K562 (cell line): ENCODE data around the gene SFRP2. TPM values are rescaled to one million over a fixed set of nuclear protein-coding genes. Genes with fewer than 3 reads are reported as not detected.

Experiments
- MAFK ChIP-seq: IDR thresholded peaks from 2 replicates; pipeline ENCODE4 v1.6.1; 2011; ENCODE audit warnings: low read length, improper control_type of control experiment
- RNF2 ChIP-seq: sonication (generic); IDR thresholded peaks from 2 replicates; pipeline ENCODE4 v1.6.1; 2016
- ZNF384 ChIP-seq: IDR thresholded peaks from 2 replicates; pipeline ENCODE4 v1.6.1; 2012; ENCODE audit warnings: low read depth, low read length, improper control_type of control experiment
- polyA plus RNA-seq, 8 experiments: library from polyadenylated mRNA; depleted of rRNA in 4 of 8; stranded (reverse) in 5 of 8; unstranded in 3 of 8; fragments of >200 nt; fragmentation: Nextera tagmentation in 2 of 8; fragmentation: Illumina TruSeq in 1 of 8; extraction: Ambion mirVana in 2 of 8; extraction: Trizol in 1 of 8; gene quantifications; 2 replicates each; pipeline versions ENCODE4 v1.2.1 to v1.2.3, GENCODE V29; 2011 to 2014; ENCODE audit warnings: inconsistent platforms in 1 of 8, missing spikeins in 1 of 8
- total RNA-seq, 7 experiments: library from RNA; depleted of rRNA in 6 of 7; stranded (reverse); fragments of >200 nt in 6 of 7; fragmentation: Illumina TruSeq in 2 of 7; extraction: Trizol in 2 of 7; gene quantifications; 2 replicates each; pipeline versions ENCODE4 v1.2.1 to v1.2.3, GENCODE V29; 2011 to 2021; ENCODE audit warnings: low replicate concordance in 1 of 7
- TF ChIP-seq, protein P1 (sequence below): sonication (generic); formaldehyde crosslinking; IDR thresholded peaks from 2 replicates; pipeline ENCODE4 v1.8.0; 2022; ENCODE audit warnings: mild to moderate bottlenecking, missing genetic modification reagents
- TF ChIP-seq, protein P2 (sequence below): fragments of 250-450 bp; sonication (Bioruptor Pico); IDR thresholded peaks from 2 replicates; pipeline ENCODE4 v1.4.0; 2020; ENCODE audit warnings: mild to moderate bottlenecking, moderate library complexity, borderline replicate concordance
- TF ChIP-seq, protein P3 (sequence below), 2 experiments: fragments of 450-650 bp in 1 of 2; sonication (generic) in 1 of 2; formaldehyde crosslinking in 1 of 2; IDR thresholded peaks in 1 of 2; conservative IDR thresholded peaks in 1 of 2; 2 replicates each; pipeline versions ENCODE4 v1.6.1 to v1.8.1; 2016 to 2023; ENCODE audit warnings: mild to moderate bottlenecking in 2 of 2, moderate library complexity in 2 of 2, inconsistent platforms in 1 of 2, missing genetic modification reagents in 1 of 2

The SFRP2 gene
- total and polyA plus RNA-seq, 9 of the 15 experiments (the other 6 are each of a cell fraction or from before 2014, with no cell fraction given): 0.29 TPM; not detected in 8

DNA sequence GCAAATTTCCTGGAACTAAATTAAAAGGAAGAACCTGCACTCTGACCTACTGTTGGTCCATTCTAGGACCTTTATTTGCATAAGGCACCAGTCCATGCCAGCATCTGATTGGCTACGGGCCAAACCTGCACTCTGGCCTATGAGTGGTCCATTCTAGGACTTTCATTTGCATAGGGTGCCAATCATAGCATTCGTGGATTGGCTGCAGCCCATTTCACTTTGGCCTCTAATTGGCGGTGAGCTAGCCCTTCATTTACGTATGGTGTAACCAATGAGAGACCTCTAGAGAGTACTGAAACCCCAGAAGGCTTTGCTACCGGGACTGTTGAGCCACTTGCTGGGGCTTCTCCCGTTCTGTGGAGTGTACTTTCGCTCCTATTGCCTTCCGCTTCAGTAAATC, 23.0 kb downstream of the SFRP2 start (continued):
- no peak for TF ChIP-seq MAFK
- TF ChIP-seq, protein P1, sequence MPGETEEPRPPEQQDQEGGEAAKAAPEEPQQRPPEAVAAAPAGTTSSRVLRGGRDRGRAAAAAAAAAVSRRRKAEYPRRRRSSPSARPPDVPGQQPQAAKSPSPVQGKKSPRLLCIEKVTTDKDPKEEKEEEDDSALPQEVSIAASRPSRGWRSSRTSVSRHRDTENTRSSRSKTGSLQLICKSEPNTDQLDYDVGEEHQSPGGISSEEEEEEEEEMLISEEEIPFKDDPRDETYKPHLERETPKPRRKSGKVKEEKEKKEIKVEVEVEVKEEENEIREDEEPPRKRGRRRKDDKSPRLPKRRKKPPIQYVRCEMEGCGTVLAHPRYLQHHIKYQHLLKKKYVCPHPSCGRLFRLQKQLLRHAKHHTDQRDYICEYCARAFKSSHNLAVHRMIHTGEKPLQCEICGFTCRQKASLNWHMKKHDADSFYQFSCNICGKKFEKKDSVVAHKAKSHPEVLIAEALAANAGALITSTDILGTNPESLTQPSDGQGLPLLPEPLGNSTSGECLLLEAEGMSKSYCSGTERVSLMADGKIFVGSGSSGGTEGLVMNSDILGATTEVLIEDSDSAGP (CRISPR knock-in tag): no peak
- TF ChIP-seq ZNF384: no peak
- TF ChIP-seq, protein P2, sequence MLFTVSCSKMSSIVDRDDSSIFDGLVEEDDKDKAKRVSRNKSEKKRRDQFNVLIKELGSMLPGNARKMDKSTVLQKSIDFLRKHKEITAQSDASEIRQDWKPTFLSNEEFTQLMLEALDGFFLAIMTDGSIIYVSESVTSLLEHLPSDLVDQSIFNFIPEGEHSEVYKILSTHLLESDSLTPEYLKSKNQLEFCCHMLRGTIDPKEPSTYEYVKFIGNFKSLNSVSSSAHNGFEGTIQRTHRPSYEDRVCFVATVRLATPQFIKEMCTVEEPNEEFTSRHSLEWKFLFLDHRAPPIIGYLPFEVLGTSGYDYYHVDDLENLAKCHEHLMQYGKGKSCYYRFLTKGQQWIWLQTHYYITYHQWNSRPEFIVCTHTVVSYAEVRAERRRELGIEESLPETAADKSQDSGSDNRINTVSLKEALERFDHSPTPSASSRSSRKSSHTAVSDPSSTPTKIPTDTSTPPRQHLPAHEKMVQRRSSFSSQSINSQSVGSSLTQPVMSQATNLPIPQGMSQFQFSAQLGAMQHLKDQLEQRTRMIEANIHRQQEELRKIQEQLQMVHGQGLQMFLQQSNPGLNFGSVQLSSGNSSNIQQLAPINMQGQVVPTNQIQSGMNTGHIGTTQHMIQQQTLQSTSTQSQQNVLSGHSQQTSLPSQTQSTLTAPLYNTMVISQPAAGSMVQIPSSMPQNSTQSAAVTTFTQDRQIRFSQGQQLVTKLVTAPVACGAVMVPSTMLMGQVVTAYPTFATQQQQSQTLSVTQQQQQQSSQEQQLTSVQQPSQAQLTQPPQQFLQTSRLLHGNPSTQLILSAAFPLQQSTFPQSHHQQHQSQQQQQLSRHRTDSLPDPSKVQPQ (CRISPR knock-in tag): no peak
- TF ChIP-seq RNF2: no peak
- TF ChIP-seq, protein P3, sequence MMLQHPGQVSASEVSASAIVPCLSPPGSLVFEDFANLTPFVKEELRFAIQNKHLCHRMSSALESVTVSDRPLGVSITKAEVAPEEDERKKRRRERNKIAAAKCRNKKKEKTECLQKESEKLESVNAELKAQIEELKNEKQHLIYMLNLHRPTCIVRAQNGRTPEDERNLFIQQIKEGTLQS (IDR thresholded peaks at IDR 0.05): no peak
- TF ChIP-seq, protein P3 (CRISPR knock-in tag; conservative IDR thresholded peaks at IDR 0.05): no peak
